ENCODE measurements around the gene NCOA5. TPM values are rescaled to one million over a fixed set of nuclear protein-coding genes. Genes with fewer than 3 reads are reported as not detected.

Gene NCOA5
- total and polyA plus RNA-seq, 9 of the 15 experiments (the other 6 are each of a cell fraction or from before 2014, with no cell fraction given): 3.9 to 22.8 (median 13.8) TPM

GRCh38 chr20:46021361-46022359, 68.1 kb downstream of the NCOA5 start (continued):
- no peak for TF ChIP-seq ZNF318 (IDR thresholded peaks at IDR 0.05; ENCODE audit: borderline replicate concordance in 1 of 2, low read depth in 1 of 2)
- TF ChIP-seq ASH1L (IDR thresholded peaks at IDR 0.05; ENCODE audit: borderline replicate concordance, low read depth, partially characterized antibody): no peak
- no peak for TF ChIP-seq ARID2 (IDR thresholded peaks at IDR 0.05)
- TF ChIP-seq ZNF239 (CRISPR knock-in tag; IDR thresholded peaks at IDR 0.05): no peak
- no peak for TF ChIP-seq NR3C1 (CRISPR knock-in tag; IDR thresholded peaks at IDR 0.05)
- TF ChIP-seq BRF2 (IDR thresholded peaks at IDR 0.05; ENCODE audit: borderline replicate concordance, insufficient read depth, insufficient read length): no peak
- peak in 1 of 2 experiments; percentile 52; a peak in 3 of 4 replicates for TF ChIP-seq MNT (conservative IDR thresholded peaks at IDR 0.05)
- no peak for TF ChIP-seq ZNF23 (CRISPR knock-in tag; IDR thresholded peaks at IDR 0.05)
- no peak; a peak in 1 of 4 replicates for TF ChIP-seq RCOR1 (IDR thresholded peaks at IDR 0.05; ENCODE audit: borderline replicate concordance in 1 of 2, low read depth in 2 of 2, low read length in 2 of 2)
- no peak for TF ChIP-seq CBX8 (IDR thresholded peaks at IDR 0.05; ENCODE audit: borderline replicate concordance, extremely low read depth, low read depth, low read length, poor library complexity, severe bottlenecking)
